ENCODE data around the gene FXR2. TPM values are rescaled to one million over a fixed set of nuclear protein-coding genes. Genes with fewer than 3 reads are reported as not detected.

FXR2 gene
- total and polyA plus RNA-seq, 10 of the 15 experiments (the other 5 are each of a cell fraction or from before 2014, with no cell fraction given), result 1.6 to 33.3 (median 22.0) TPM

GRCh38 chr17:7589891-7590691, 24.6 kb downstream of the FXR2 start, which contains the start of gene SOX15 (continued):
- TF ChIP-seq ZSCAN29 (IDR thresholded peaks at IDR 0.05), result no peak
- no peak for TF ChIP-seq RELB (IDR thresholded peaks at IDR 0.05; ENCODE audit: low read depth)
- no peak for TF ChIP-seq CHD4 (IDR thresholded peaks at IDR 0.05)
- TF ChIP-seq KDM1A (IDR thresholded peaks at IDR 0.05; ENCODE audit: borderline replicate concordance), result no peak
- no peak for TF ChIP-seq FOS (IDR thresholded peaks at IDR 0.05; ENCODE audit: borderline replicate concordance, extremely low read depth, insufficient read length)

- no peak for DNase-seq (ENCODE audit: low read depth, low spot score)
- ATAC-seq, result peak; percentile 86
- no TSS peak for BruUV-seq (replicated peaks)
- POLR2A ChIA-PET, result interaction anchor here (0.7 kb wide), 1 partner anchor 26 kb away, joined by 3 read pairs; no protein-coding TSS in a partner anchor
- CTCF ChIA-PET, result interaction anchor here (0.7 to 2.6 kb wide), 14 partner anchors 8 to 233 kb away, joined by 3 to 14 read pairs (median 5); partner anchors contain the start of genes SENP3, TMEM95, TP53 and WRAP53
- 65% methylated on average over 41 of the region's 56 CpGs for whole genome bisulfite sequencing (ENCODE audit: insufficient coverage, insufficient replicate concordance, low lambda C conversion rate, missing lambda C conversion rate)
- in situ Hi-C loops (cut with MboI) (no loop called here), intact Hi-C loops (cut with micrococcal nuclease; ENCODE audit: unreplicated experiment) (no loop called here)
- no peak overlapping the region for H3K27ac ChIP-seq (ENCODE audit: control insufficient read depth, insufficient read depth)
- SMC1A ChIA-PET (ENCODE audit: uncharacterized antibody, unreplicated experiment), result interaction anchor here (0.7 to 1.6 kb wide), 6 partner anchors 10 to 233 kb away, joined by 3 to 8 read pairs (median 3); partner anchors contain the start of genes CD68, SAT2, TP53 and WRAP53
- no peak overlapping the region for H3K4me2 ChIP-seq (ENCODE audit: control insufficient read depth, insufficient read depth)
- H3K79me2 ChIP-seq (ENCODE audit: control insufficient read depth, insufficient read depth, low read length), result peaks cover 10% of the 10 kb centered on the region
- RAD21 ChIA-PET (ENCODE audit: unreplicated experiment), result interaction anchor here (0.6 to 1.4 kb wide), 7 partner anchors 10 to 99 kb away, joined by 3 to 5 read pairs (median 3); partner anchors contain the start of genes CD68, SAT2 and WRAP53
- peaks cover 3% of the 10 kb centered on the region; the same call in 1 of the 2 replicates for H3K4me1 ChIP-seq (ENCODE audit: control insufficient read depth, insufficient read depth, low read length)
- H3K27me3 ChIP-seq (replicated peaks in 1 of 2; ENCODE audit: control insufficient read depth in 2 of 2, insufficient read depth in 2 of 2, low read length in 1 of 2), result no peaks in the 10 kb centered on the region
- TF ChIP-seq SP1 (IDR thresholded peaks at IDR 0.05; ENCODE audit: low read depth, low read length) (no peak), SUZ12 (IDR thresholded peaks at IDR 0.05; ENCODE audit: unreplicated experiment) (no peak), RAD21 (IDR thresholded peaks at IDR 0.05; ENCODE audit: insufficient read depth, low read depth, low read length) (peak; percentile 42), SMC3 (IDR thresholded peaks at IDR 0.05; ENCODE audit: borderline replicate concordance, low read length) (peak; percentile 66; the same call in 1 of the 2 replicates), SMAD1 (IDR thresholded peaks at IDR 0.05; ENCODE audit: low read depth, partially characterized antibody) (no peak), CTCF (IDR thresholded peaks at IDR 0.05 in 2 of 3, conservative IDR thresholded peaks at IDR 0.05 in 1 of 3; ENCODE audit: control insufficient read depth in 2 of 3, extremely low read depth in 1 of 3, insufficient read depth in 1 of 3, low read depth in 3 of 3, low read length in 3 of 3) (peak; percentile 55 to 72 (median 65); a peak in 5 of 6 replicates), RCOR1 (conservative IDR thresholded peaks at IDR 0.05; ENCODE audit: low read depth, low read length) (no peak), ETV6 (conservative IDR thresholded peaks at IDR 0.05 in 1 of 2, IDR thresholded peaks at IDR 0.05 in 1 of 2; ENCODE audit: borderline replicate concordance in 1 of 2, low read depth in 1 of 2) (no peak)
- no peak overlapping the region for H3K9ac ChIP-seq (ENCODE audit: control insufficient read depth, insufficient read depth, low read length)
- H3K36me3 ChIP-seq (ENCODE audit: control insufficient read depth in 2 of 2, insufficient read depth in 2 of 2, low read length in 1 of 2), result peaks cover 13 to 19% of the 10 kb centered on the region in 2 experiments
- no peaks in the 10 kb centered on the region for H4K20me1 ChIP-seq (ENCODE audit: control insufficient read depth, insufficient read depth)
- no peak overlapping the region for H2AFZ ChIP-seq (ENCODE audit: control insufficient read depth, low read depth, low read length)
- FAIRE-seq, result no peak
- H3K4me3 ChIP-seq, result no peak overlapping the region
- H3K9me3 ChIP-seq (replicated peaks; ENCODE audit: control insufficient read depth, insufficient read depth, low read length), result no peaks in the 10 kb centered on the region
Observed at GRCh38 chr17:7589204-7589868, 25.4 kb downstream of the FXR2 start.
